ENCODE measurements around the gene ENPP7.

GRCh38 chr17:79691931-79692330, 38.8 kb upstream of the ENPP7 start:
- TF ChIP-seq SUZ12 (IDR thresholded peaks at IDR 0.05; ENCODE audit: extremely low read depth, insufficient read depth, insufficient read length) (no peak), ZNF274 (IDR thresholded peaks at IDR 0.05; ENCODE audit: low read depth, low read length) (no peak), YY1 (IDR thresholded peaks at IDR 0.05; ENCODE audit: insufficient read depth, insufficient read length) (no peak)
